B cell (primary cell): ENCODE results near the gene HIPK2. TPM values are rescaled to one million over a fixed set of nuclear protein-coding genes. Genes with fewer than 3 reads are reported as not detected.

ENCODE experiments used
- ATAC-seq: fragments of 200-7000 bp; cut with Tn5 transposase; one replicate; pipeline ENCODE4 v1.10.0; 2021; ENCODE audit warnings: low read depth, mild to moderate bottlenecking, moderate number of reproducible peaks, moderate library complexity
- CTCF ChIA-PET: fragments of 350-600 bp; sonication (Branson Sonifier 250); formaldehyde crosslinking; loops from one replicate; lab custom pipeline; 2021; ENCODE audit warnings: antibody characterized with exemption, inconsistent platforms; lab: Charles Lee
- POLR2A ChIA-PET: fragments of 350-600 bp; sonication (Branson Sonifier 250); formaldehyde crosslinking; loops from one replicate; lab custom pipeline; 2021; ENCODE audit warnings: antibody characterized with exemption; lab: Charles Lee
- DNase-seq: peaks from one replicate; pipeline ENCODE4 v3.0.0; 2013
- H2AFZ ChIP-seq: 2 replicates; pipeline ENCODE4 v1.6.1; 2012; ENCODE audit warnings: mild to moderate bottlenecking, low read depth, low read length; ENCODE audit not compliant: insufficient read depth, poor library complexity, severe bottlenecking
- H3K27ac ChIP-seq, 2 donors: 1 replicate in 1 of 2; 2 replicates in 1 of 2; pipeline ENCODE4 v1.5.1; 2012 to 2013; ENCODE audit warnings: low read length in 2 of 2, mild to moderate bottlenecking in 2 of 2, moderate library complexity in 1 of 2
- H3K27me3 ChIP-seq, 4 experiments: fragments of 200-600 bp in 1 of 4; sonication (generic) in 1 of 4; replicated peaks in 1 of 4; 1 replicate in 2 of 4; 2 replicates in 2 of 4; pipeline versions ENCODE4 v1.6.1 to v1.7.0; 2013 to 2016; ENCODE audit warnings: low read length in 3 of 4, mild to moderate bottlenecking in 2 of 4, mixed read lengths in 1 of 4, moderate library complexity in 1 of 4; ENCODE audit not compliant: insufficient read depth in 4 of 4, control insufficient read depth in 3 of 4; ENCODE audit errors: control extremely low read depth in 1 of 4
- H3K36me3 ChIP-seq, 2 experiments: replicated peaks in 1 of 2; 1 replicate in 1 of 2; 2 replicates in 1 of 2; pipeline versions ENCODE4 v1.6.1 to v1.7.1; 2013; ENCODE audit warnings: low read length in 1 of 2; ENCODE audit not compliant: insufficient read depth in 2 of 2, control insufficient read depth in 1 of 2; ENCODE audit errors: control extremely low read depth in 1 of 2, extremely low read depth in 1 of 2
- H3K4me1 ChIP-seq, 2 donors: fragments of 200-600 bp in 1 of 2; sonication (generic) in 1 of 2; 1 replicate in 1 of 2; 2 replicates in 1 of 2; pipeline versions ENCODE4 v1.5.1 to v1.6.1; 2013 to 2017; ENCODE audit warnings: low read length in 2 of 2; ENCODE audit not compliant: control insufficient read depth in 2 of 2, insufficient read depth in 2 of 2
- H3K4me2 ChIP-seq: replicated peaks from 2 replicates; pipeline ENCODE3; 2012; ENCODE audit warnings: mild to moderate bottlenecking, low read depth, low read length; ENCODE audit not compliant: poor library complexity, severe bottlenecking
- H3K4me3 ChIP-seq, 5 experiments: fragments of 200-600 bp in 1 of 5; sonication (generic) in 1 of 5; 1 replicate in 3 of 5; 2 replicates in 2 of 5; pipeline versions ENCODE4 v1.5.1 to v1.7.0; 2011 to 2016; ENCODE audit warnings: low read length in 4 of 5, mild to moderate bottlenecking in 4 of 5, low read depth in 2 of 5, control low read depth in 1 of 5, moderate library complexity in 1 of 5; ENCODE audit not compliant: insufficient read depth in 1 of 5; ENCODE audit errors: control extremely low read depth in 1 of 5, extremely low read depth in 1 of 5
- H3K79me2 ChIP-seq: fragments of 200-600 bp; sonication (generic); one replicate; pipeline ENCODE4 v1.6.0; 2016; ENCODE audit warnings: low read length; ENCODE audit not compliant: control insufficient read depth, insufficient read depth
- H3K9ac ChIP-seq: fragments of 200-600 bp; sonication (generic); 2 replicates; pipeline ENCODE4 v1.6.1; 2017; ENCODE audit warnings: mild to moderate bottlenecking, low read length, moderate library complexity
- H3K9me3 ChIP-seq, 3 donors: one replicate each; pipeline versions ENCODE4 v1.6.1 to v1.7.1; 2013; ENCODE audit warnings: low read length in 2 of 3; ENCODE audit not compliant: control insufficient read depth in 2 of 3, insufficient read depth in 1 of 3; ENCODE audit errors: control extremely low read depth in 1 of 3
- H4K20me1 ChIP-seq: 2 replicates; pipeline ENCODE4 v1.6.0; 2012; ENCODE audit warnings: mild to moderate bottlenecking, low read length; ENCODE audit not compliant: insufficient read depth, control insufficient read depth, poor library complexity, severe bottlenecking
- H3K27ac Mint-ChIP-seq: one replicate; pipeline ENCODE4 v1.8.0; 2021; ENCODE audit warnings: mixed read lengths
- H3K27me3 Mint-ChIP-seq: one replicate; pipeline ENCODE4 v1.8.0; 2021; ENCODE audit warnings: mixed read lengths
- H3K4me1 Mint-ChIP-seq: one replicate; pipeline ENCODE4 v1.8.0; 2021; ENCODE audit warnings: mixed read lengths
- H3K4me3 Mint-ChIP-seq: one replicate; pipeline ENCODE4 v1.8.0; 2021; ENCODE audit warnings: mixed read lengths
- H3K9me3 Mint-ChIP-seq: one replicate; pipeline ENCODE4 v1.8.0; 2022; ENCODE audit warnings: mixed read lengths; ENCODE audit not compliant: insufficient read depth
- EZH2 ChIP-seq: IDR thresholded peaks from 2 replicates; pipeline ENCODE4 v1.6.1; 2012; ENCODE audit warnings: borderline replicate concordance, low read depth, mild to moderate bottlenecking, moderate library complexity, low read length; ENCODE audit not compliant: insufficient read depth, poor library complexity, severe bottlenecking
- WGBS: methylation state at CpG from one replicate; pipeline ENCODE4 v1.1.5; 2013; ENCODE audit warnings: missing lambda C conversion rate; ENCODE audit not compliant: insufficient coverage; 5-methylcytosine and 5-hydroxymethylcytosine counted together
- intact Hi-C: fragments of 100-400 bp; cut with micrococcal nuclease; formaldehyde crosslinking; loops from one replicate; pipeline ENCODE4 v1.10.0; 2022
- polyA plus RNA-seq: library from polyadenylated mRNA; depleted of rRNA; stranded (reverse); fragments of >200 nt; gene quantifications from 2 replicates; pipeline ENCODE4 v1.2.3, GENCODE V29; 2012
- total RNA-seq, 2 donors: library from RNA; stranded (reverse); fragments of 120-200 nt in 1 of 2; gene quantifications; 1 replicate in 1 of 2; 2 replicates in 1 of 2; pipeline versions ENCODE4 v1.2.3 to v1.2.4, GENCODE V29; 2013 to 2022
- TF ChIP-seq, protein P1 (sequence below): fragments of 200-600 bp; IDR thresholded peaks from one replicate; pipeline ENCODE4 v1.8.0; 2022; ENCODE audit warnings: antibody characterized with exemption, mild to moderate bottlenecking

The HIPK2 gene
- total and polyA plus RNA-seq, 2 donors (not counting 1 experiment from before 2014, with no cell fraction given), result 6.8 to 58.2 TPM

DNA sequence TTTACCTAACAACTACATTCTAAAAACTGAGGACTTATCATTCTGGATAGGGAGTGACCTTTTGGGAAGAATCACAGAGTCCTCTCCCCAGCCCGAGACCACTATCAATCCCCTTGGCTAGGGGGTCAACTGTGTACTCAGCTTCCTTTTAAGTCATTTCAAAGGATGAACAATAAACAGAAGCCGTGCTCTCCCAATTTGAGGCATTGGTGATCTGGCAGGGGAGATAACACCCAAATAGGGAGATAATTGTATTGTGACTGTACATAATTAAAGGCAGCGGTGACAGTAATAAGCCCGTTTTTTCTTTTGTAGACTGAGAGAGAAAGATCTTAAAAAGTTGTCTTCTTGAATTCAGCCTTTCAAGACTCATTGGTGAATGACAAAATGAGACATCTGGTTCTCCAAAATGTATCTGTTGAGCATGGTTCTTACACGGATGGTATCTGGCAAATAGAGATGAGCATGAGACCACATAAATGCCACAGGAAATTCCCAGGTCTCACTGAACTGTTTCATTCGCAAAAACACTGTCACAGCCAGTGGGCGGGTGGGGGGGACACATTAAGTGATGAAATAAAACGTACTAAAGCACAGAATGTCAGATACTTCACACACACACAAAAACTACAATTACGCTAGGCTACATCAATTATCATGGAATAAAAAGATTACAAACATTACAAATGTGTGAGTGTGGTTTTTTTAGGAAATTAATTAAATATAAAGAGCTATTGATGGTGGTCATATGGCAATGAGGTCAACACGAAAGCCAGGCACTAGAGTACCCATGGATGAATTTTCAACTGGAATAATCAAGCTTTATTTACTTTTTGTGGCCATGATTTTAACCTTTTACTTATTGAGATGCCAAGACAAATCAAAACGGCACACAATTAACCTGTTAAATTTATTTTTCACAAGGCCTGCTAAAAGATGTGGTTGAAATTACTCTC is 108.4 kb downstream of the HIPK2 start:
- WGBS, result 86% methylated on average over 1 of the region's 11 CpGs

DNA sequence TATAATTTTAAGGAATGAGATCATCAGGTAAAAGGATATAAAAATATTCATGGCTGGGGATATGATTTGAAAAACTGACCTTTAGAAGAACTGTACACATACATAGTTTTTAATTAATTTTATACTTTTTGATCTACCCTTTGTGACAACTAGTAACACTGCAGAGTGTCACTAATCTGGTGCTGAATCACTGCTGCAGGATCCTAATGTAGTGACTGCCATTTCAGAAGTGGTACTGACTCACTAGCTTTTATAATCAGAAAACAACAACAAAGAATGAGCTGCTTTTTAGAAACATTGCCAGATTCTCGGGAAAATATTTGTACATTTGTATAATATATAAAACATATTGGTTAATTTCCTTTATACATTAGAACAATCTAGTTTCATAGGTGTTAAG is 110.4 kb downstream of the HIPK2 start:
- no peaks in the 10 kb centered on the region for H3K4me1 ChIP-seq
- ATAC-seq (no peak), DNase-seq (no peak)
- Mint-ChIP-seq H3K4me3 (no peak overlapping the region), H3K27ac (no peak overlapping the region), H3K4me1 (peaks cover 2% of the 10 kb centered on the region), H3K9me3 (no peaks in the 10 kb centered on the region), H3K27me3 (no peaks in the 10 kb centered on the region)
- no peak overlapping the region for H3K4me2 ChIP-seq
- intact Hi-C loops, result no loop called here
- ChIA-PET POLR2A (no interaction called here), CTCF (no interaction called here)
- peaks cover 10% of the 10 kb centered on the region for H3K79me2 ChIP-seq
- no CpG with 5 or more reads among the region's 1 CpG for WGBS
- no peaks in the 10 kb centered on the region for H3K27me3 ChIP-seq
- no peaks in the 10 kb centered on the region for H3K36me3 ChIP-seq
- TF ChIP-seq, protein P1, sequence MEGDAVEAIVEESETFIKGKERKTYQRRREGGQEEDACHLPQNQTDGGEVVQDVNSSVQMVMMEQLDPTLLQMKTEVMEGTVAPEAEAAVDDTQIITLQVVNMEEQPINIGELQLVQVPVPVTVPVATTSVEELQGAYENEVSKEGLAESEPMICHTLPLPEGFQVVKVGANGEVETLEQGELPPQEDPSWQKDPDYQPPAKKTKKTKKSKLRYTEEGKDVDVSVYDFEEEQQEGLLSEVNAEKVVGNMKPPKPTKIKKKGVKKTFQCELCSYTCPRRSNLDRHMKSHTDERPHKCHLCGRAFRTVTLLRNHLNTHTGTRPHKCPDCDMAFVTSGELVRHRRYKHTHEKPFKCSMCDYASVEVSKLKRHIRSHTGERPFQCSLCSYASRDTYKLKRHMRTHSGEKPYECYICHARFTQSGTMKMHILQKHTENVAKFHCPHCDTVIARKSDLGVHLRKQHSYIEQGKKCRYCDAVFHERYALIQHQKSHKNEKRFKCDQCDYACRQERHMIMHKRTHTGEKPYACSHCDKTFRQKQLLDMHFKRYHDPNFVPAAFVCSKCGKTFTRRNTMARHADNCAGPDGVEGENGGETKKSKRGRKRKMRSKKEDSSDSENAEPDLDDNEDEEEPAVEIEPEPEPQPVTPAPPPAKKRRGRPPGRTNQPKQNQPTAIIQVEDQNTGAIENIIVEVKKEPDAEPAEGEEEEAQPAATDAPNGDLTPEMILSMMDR, result no peak
- TF ChIP-seq EZH2, result no peak
- H3K27ac ChIP-seq, result no peak overlapping the region
- no peak overlapping the region for H2AFZ ChIP-seq
- H4K20me1 ChIP-seq, result no peaks in the 10 kb centered on the region
- H3K9ac ChIP-seq, result no peak overlapping the region
- H3K4me3 ChIP-seq, result no peak overlapping the region
- no peaks in the 10 kb centered on the region for H3K9me3 ChIP-seq

More for the DNA sequence above, 108.4 kb downstream of the HIPK2 start:
- TF ChIP-seq, protein P1, result no peak
- no peak for TF ChIP-seq EZH2
- Histone ChIP-seq H3K36me3 (no peaks in the 10 kb centered on the region), H3K79me2 (peaks cover 10% of the 10 kb centered on the region), H3K9ac (no peak overlapping the region), H3K9me3 (no peaks in the 10 kb centered on the region), H3K27ac (no peak overlapping the region), H3K4me2 (no peak overlapping the region), H4K20me1 (no peaks in the 10 kb centered on the region), H3K4me3 (no peak overlapping the region), H2AFZ (no peak overlapping the region), H3K4me1 (peaks cover 0 to 8% of the 10 kb centered on the region in 2 donors), H3K27me3 (no peaks in the 10 kb centered on the region)
- no peaks in the 10 kb centered on the region for H3K9me3 Mint-ChIP-seq
- intact Hi-C loops, result no loop called here
- H3K27me3 Mint-ChIP-seq, result no peaks in the 10 kb centered on the region
- ChIA-PET POLR2A (no interaction called here), CTCF (no interaction called here)
- ATAC-seq (no peak), DNase-seq (no peak)
- H3K4me3 Mint-ChIP-seq, result no peak overlapping the region
- peaks cover 9% of the 10 kb centered on the region for H3K4me1 Mint-ChIP-seq
- H3K27ac Mint-ChIP-seq, result no peak overlapping the region
